Thoracic aorta (tissue), 2 donors: Measurements from ENCODE around the gene FARS2. TPM values are rescaled to one million over a fixed set of nuclear protein-coding genes. Genes with fewer than 3 reads are reported as not detected.

Experiments
- ATAC-seq: fragments of 150-250 bp; one replicate; pipeline ENCODE4 v1.8.0; 2017; ENCODE audit warnings: low read depth; ENCODE audit not compliant: insufficient number of reproducible peaks, low FRiP score
- DNase-seq: peaks from one replicate; pipeline ENCODE4 v3.0.0-alpha.2; 2020; ENCODE audit warnings: low spot score
- H3K27ac ChIP-seq, 2 donors: fragments of 200-600 bp; sonication (generic); 1 replicate in 1 of 2; 2 replicates in 1 of 2; pipeline ENCODE4 v1.5.1; 2016; ENCODE audit warnings: mild to moderate bottlenecking in 2 of 2, moderate library complexity in 2 of 2
- H3K27me3 ChIP-seq: fragments of 200-600 bp; sonication (generic); replicated peaks from 2 replicates; pipeline ENCODE4 v1.6.0; 2016; ENCODE audit warnings: mild to moderate bottlenecking; ENCODE audit not compliant: insufficient read depth
- H3K36me3 ChIP-seq: fragments of 200-600 bp; sonication (generic); one replicate; pipeline ENCODE4 v1.5.1; 2016
- H3K4me1 ChIP-seq, 2 donors: fragments of 200-600 bp; sonication (generic); 1 replicate in 1 of 2; 2 replicates in 1 of 2; pipeline versions ENCODE4 v1.5.1 to v1.6.0; 2016; ENCODE audit warnings: low read depth in 2 of 2, mild to moderate bottlenecking in 1 of 2; ENCODE audit not compliant: control insufficient read depth in 1 of 2
- H3K4me3 ChIP-seq: fragments of 200-600 bp; sonication (generic); 2 replicates; pipeline ENCODE4 v1.5.1; 2016; ENCODE audit warnings: mild to moderate bottlenecking
- H3K9me3 ChIP-seq: fragments of 200-600 bp; sonication (generic); 2 replicates; pipeline ENCODE4 v1.5.1; 2016
- total RNA-seq, 2 donors: library from RNA; depleted of rRNA; stranded (reverse); fragments of >200 nt; gene quantifications; one replicate each; pipeline versions ENCODE4 v1.1.0 to v1.2.3, GENCODE V29; 2016
- TF ChIP-seq, protein P1 (sequence below): fragments of 200-600 bp; sonication (generic); IDR thresholded peaks from one replicate; pipeline ENCODE4 v1.5.1; 2019; ENCODE audit warnings: antibody characterized with exemption

The FARS2 gene
- total RNA-seq, 2 donors from 2014 or later, result 10.4 to 11.6 TPM

DNA sequence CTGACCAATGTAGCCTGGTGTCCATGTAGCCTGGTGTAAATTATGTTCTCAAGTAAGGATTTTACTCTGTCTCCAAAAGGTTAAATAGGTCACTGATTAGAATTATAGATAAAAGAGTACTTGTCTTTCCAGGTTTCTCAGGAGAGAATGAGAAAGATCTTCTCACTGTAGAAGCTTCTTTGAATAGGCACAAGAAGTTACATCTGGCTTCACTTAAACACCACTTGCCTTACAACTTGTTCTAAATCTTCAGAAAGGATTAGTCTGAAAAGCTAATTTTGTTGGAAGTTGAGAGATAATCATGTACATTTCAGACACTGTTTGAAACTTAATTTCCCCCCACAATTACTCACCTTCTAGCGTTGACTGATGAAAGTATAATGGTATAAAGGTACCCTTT is 275.3 kb downstream of the FARS2 start:
- DNase-seq, result no peak
- no peaks in the 10 kb centered on the region for H3K36me3 ChIP-seq
- no peak overlapping the region for H3K4me3 ChIP-seq
- ATAC-seq, result no peak
- TF ChIP-seq, protein P1, sequence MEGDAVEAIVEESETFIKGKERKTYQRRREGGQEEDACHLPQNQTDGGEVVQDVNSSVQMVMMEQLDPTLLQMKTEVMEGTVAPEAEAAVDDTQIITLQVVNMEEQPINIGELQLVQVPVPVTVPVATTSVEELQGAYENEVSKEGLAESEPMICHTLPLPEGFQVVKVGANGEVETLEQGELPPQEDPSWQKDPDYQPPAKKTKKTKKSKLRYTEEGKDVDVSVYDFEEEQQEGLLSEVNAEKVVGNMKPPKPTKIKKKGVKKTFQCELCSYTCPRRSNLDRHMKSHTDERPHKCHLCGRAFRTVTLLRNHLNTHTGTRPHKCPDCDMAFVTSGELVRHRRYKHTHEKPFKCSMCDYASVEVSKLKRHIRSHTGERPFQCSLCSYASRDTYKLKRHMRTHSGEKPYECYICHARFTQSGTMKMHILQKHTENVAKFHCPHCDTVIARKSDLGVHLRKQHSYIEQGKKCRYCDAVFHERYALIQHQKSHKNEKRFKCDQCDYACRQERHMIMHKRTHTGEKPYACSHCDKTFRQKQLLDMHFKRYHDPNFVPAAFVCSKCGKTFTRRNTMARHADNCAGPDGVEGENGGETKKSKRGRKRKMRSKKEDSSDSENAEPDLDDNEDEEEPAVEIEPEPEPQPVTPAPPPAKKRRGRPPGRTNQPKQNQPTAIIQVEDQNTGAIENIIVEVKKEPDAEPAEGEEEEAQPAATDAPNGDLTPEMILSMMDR, result no peak
- no peak overlapping the region for H3K27ac ChIP-seq
- no peaks in the 10 kb centered on the region for H3K27me3 ChIP-seq
- peaks cover 0 to 4% of the 10 kb centered on the region in 2 donors for H3K4me1 ChIP-seq
- no peaks in the 10 kb centered on the region for H3K9me3 ChIP-seq

DNA sequence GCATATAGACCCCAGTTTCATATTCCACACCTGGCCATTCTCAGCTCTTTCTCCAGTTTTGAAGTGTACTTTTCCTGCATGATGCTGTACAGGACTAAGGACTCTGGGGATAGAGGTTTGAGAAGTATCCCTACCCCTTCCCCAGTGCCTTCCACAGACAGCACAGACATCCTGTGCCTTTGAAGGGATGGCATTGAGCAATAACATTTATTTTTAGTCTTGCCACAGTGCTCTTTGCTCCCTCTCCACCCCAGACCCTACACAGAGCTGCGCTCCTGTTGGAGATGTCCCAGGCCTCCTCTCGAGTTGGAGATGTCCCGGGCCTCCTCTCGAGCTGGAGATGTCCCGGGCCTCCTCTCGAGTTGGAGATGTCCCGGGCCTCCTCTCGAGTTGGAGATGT is 275.8 kb downstream of the FARS2 start:
- peaks cover 0 to 4% of the 10 kb centered on the region in 2 donors for H3K4me1 ChIP-seq
- no peaks in the 10 kb centered on the region for H3K9me3 ChIP-seq
- DNase-seq, result no peak
- TF ChIP-seq, protein P1, result no peak
- no peak for ATAC-seq
- H3K36me3 ChIP-seq, result no peaks in the 10 kb centered on the region
- H3K27me3 ChIP-seq, result no peaks in the 10 kb centered on the region
- H3K4me3 ChIP-seq, result no peak overlapping the region
- H3K27ac ChIP-seq, result no peak overlapping the region

DNA sequence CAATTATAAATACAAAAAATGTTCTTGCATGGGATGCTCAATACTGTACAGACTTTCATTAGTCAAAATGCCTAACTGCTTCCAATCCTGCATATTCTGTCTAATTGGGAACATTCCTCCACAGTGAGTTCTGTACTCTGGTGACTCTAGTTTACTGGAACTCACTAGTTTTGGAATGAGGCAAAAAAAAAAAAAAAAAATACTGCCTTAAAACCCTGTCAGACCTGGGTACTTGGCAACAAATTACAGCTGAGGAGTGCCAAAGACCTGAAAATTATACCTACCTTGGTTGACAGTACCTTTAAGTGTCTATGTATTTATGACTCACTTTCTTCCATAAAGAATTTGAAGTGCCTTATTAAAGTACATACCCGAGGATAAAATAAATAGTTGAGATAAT is 276.7 kb downstream of the FARS2 start:
- ATAC-seq, result no peak

DNA sequence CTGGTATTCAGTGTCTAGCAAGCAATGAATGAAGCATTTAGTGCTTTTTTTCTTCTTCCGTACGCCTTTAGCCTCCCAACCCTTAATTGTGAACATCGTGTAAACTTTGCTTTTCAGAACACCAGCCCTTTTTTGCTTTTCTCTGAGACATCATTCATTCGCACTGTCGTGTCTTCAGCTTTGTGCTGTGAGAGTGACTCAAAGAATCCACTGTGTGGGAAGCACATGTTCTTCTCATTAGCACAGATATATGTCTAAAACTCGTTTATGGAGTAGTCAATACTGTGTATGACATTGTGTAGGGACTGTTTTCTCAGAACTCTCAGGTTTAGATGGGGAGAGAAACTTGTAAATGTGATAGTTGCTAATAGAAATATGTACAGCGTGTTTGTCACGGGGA is 279.1 kb downstream of the FARS2 start:
- no peaks in the 10 kb centered on the region for H3K36me3 ChIP-seq
- no peaks in the 10 kb centered on the region for H3K9me3 ChIP-seq
- no peak for ATAC-seq
- peaks cover 0 to 4% of the 10 kb centered on the region in 2 donors for H3K4me1 ChIP-seq
- no peaks in the 10 kb centered on the region for H3K27me3 ChIP-seq
- DNase-seq, result no peak
- TF ChIP-seq, protein P1, result no peak
- no peak overlapping the region for H3K27ac ChIP-seq
- H3K4me3 ChIP-seq, result no peak overlapping the region

More for the DNA sequence above, 276.7 kb downstream of the FARS2 start:
- no peaks in the 10 kb centered on the region for H3K36me3 ChIP-seq
- H3K9me3 ChIP-seq, result no peaks in the 10 kb centered on the region
- TF ChIP-seq, protein P1, result no peak
- H3K4me3 ChIP-seq, result no peak overlapping the region
- no peak overlapping the region for H3K27ac ChIP-seq
- peaks cover 0 to 4% of the 10 kb centered on the region in 2 donors for H3K4me1 ChIP-seq
- DNase-seq, result no peak
- H3K27me3 ChIP-seq, result no peaks in the 10 kb centered on the region

DNA sequence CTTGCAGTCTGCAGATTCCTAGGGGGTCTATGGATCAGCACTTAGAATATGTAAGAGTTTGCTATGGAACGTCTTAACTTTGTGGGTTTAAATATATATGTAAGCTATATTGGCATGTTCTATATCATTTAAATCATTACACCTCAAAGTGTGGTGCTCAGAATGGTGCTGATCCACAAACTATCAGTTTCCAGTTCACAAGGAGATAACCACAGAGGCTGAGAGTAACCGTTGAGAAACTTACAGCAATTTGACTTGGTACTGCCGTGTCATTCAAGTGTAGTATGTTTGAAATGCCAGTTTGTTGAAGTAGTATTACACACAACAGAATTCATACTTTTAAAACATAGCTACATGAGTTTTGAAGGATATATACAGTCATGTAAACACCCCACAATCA is 279.7 kb downstream of the FARS2 start:
- Histone ChIP-seq H3K27ac (no peak overlapping the region), H3K4me1 (peaks cover 0 to 4% of the 10 kb centered on the region in 2 donors), H3K9me3 (no peaks in the 10 kb centered on the region), H3K36me3 (no peaks in the 10 kb centered on the region), H3K4me3 (no peak overlapping the region), H3K27me3 (no peaks in the 10 kb centered on the region)
- no peak for DNase-seq
- TF ChIP-seq, protein P1, result no peak
- ATAC-seq, result no peak
